GM12865 (cell line): ENCODE results near the gene GPR149.
"Not testable (repeated sequence)": the region's sequence is repeated elsewhere in the genome, so short reads cannot be mapped to it uniquely, and the experiment has no call there.

ENCODE experiments used
- DNase-seq: peaks from one replicate; pipeline ENCODE4 v3.0.0; 2010; ENCODE audit warnings: low read depth
- H3K4me3 ChIP-seq: 2 replicates; pipeline ENCODE4 v1.5.1; 2011; ENCODE audit warnings: mild to moderate bottlenecking, low read depth, low read length, control low read depth
- CTCF ChIP-seq: IDR thresholded peaks from 2 replicates; pipeline ENCODE4 v1.5.1; 2011; ENCODE audit warnings: low read length, control low read depth, low read depth, inconsistent platforms; ENCODE audit not compliant: insufficient read depth; ENCODE audit errors: missing control alignments

The GPR149 gene

GRCh38 chr3:154430014-154430413 is at the start of gene GPR149:
TSS of gene GPR149 (minus strand) at chr3:154430190. CDS start at chr3:154429615, 575 bp downstream.
- DNase-seq, result no peak
- no peak for TF ChIP-seq CTCF
- no peak within 1 kb of the TSS for H3K4me3 ChIP-seq

- TF ChIP-seq CTCF, result no peak
- no peak for DNase-seq
- no peak overlapping the region for H3K4me3 ChIP-seq
These were observed 43.8 kb upstream of the GPR149 start for GRCh38 chr3:154473769-154474168.

GRCh38 chr3:154469585-154469984 is 39.6 kb upstream of the GPR149 start:
- no peak for TF ChIP-seq CTCF
- DNase-seq, result no peak
- no peak overlapping the region for H3K4me3 ChIP-seq

- DNase-seq, result no peak
- no peak for TF ChIP-seq CTCF
- H3K4me3 ChIP-seq, result no peak overlapping the region
These were observed 34.6 kb upstream of the GPR149 start for GRCh38 chr3:154464440-154465190.

GRCh38 chr3:154458560-154458959 is 28.6 kb upstream of the GPR149 start:
- H3K4me3 ChIP-seq, result no peak overlapping the region
- DNase-seq, result no peak
- no peak for TF ChIP-seq CTCF

- DNase-seq, result not testable (repeated sequence)
These were observed 9.1 kb upstream of the GPR149 start for GRCh38 chr3:154439081-154439480.

GRCh38 chr3:154431043-154431442 is 1.1 kb upstream of the GPR149 start:
- TF ChIP-seq CTCF, result no peak

More at GRCh38 chr3:154439081-154439480, 9.1 kb upstream of the GPR149 start:
- not testable (repeated sequence) for H3K4me3 ChIP-seq

More at GRCh38 chr3:154431043-154431442, 1.1 kb upstream of the GPR149 start:
- no peak for DNase-seq
- no peak overlapping the region for H3K4me3 ChIP-seq
